Measurements from ENCODE around the gene AK3.

GRCh38 chr9:4784403-4784802, 43.4 kb upstream of the AK3 start:
- no peak for TF ChIP-seq POLR2A (IDR thresholded peaks at IDR 0.05)
- no peak for TF ChIP-seq CTCF (IDR thresholded peaks at IDR 0.05)
